Astrocyte (in vitro differentiated cells and primary cell): ENCODE results near the gene POLE4. TPM values are rescaled to one million over a fixed set of nuclear protein-coding genes. Genes with fewer than 3 reads are reported as not detected.

Experiments
- DNase-seq: peaks from one replicate; pipeline ENCODE4 v3.0.0-alpha.2; 2010; ENCODE audit warnings: low read depth
- FAIRE-seq: peaks from 2 replicates; lab custom pipeline; 2011; peaks lifted over from hg19 to GRCh38; lab: Jason Lieb, UNC
- H2AFZ ChIP-seq: 2 replicates; pipeline ENCODE4 v1.6.0; 2012; ENCODE audit warnings: low read depth, low read length, inconsistent platforms
- H3K27ac ChIP-seq: 2 replicates; pipeline ENCODE4 v1.5.1; 2011; ENCODE audit warnings: low read depth, low read length, inconsistent platforms
- H3K27me3 ChIP-seq: 2 replicates; pipeline ENCODE4 v1.6.0; 2011; ENCODE audit warnings: low read length, inconsistent platforms; ENCODE audit not compliant: insufficient read depth
- H3K36me3 ChIP-seq: 2 replicates; pipeline ENCODE4 v1.5.1; 2011; ENCODE audit warnings: low read length, inconsistent platforms; ENCODE audit not compliant: insufficient read depth
- H3K4me1 ChIP-seq: 2 replicates; pipeline ENCODE4 v1.5.1; 2011; ENCODE audit warnings: low read length, inconsistent platforms; ENCODE audit not compliant: insufficient read depth
- H3K4me2 ChIP-seq: 2 replicates; pipeline ENCODE4 v1.6.0; 2012; ENCODE audit warnings: low read length, inconsistent platforms
- H3K4me3 ChIP-seq: 2 replicates; pipeline ENCODE4 v1.5.1; 2011; ENCODE audit warnings: low read depth, mild to moderate bottlenecking, low read length, inconsistent platforms; ENCODE audit not compliant: insufficient read depth
- H3K79me2 ChIP-seq: 2 replicates; pipeline ENCODE4 v1.6.0; 2012; ENCODE audit warnings: mild to moderate bottlenecking, low read length, inconsistent platforms; ENCODE audit not compliant: insufficient read depth
- H3K9ac ChIP-seq: 2 replicates; pipeline ENCODE4 v1.6.0; 2012; ENCODE audit warnings: mild to moderate bottlenecking, low read length, inconsistent platforms
- H3K9me3 ChIP-seq: 2 replicates; pipeline ENCODE4 v1.5.1; 2012; ENCODE audit warnings: low read depth, mild to moderate bottlenecking, low read length, inconsistent platforms; ENCODE audit not compliant: insufficient read depth
- H4K20me1 ChIP-seq: 2 replicates; pipeline ENCODE4 v1.6.0; 2012; ENCODE audit warnings: low read length, inconsistent platforms; ENCODE audit not compliant: insufficient read depth
- H3K27ac Mint-ChIP-seq: one replicate; pipeline ENCODE4 v1.8.0; 2021; ENCODE audit warnings: mild to moderate bottlenecking, mixed read lengths; ENCODE audit not compliant: unreplicated experiment
- H3K27me3 Mint-ChIP-seq: one replicate; pipeline ENCODE4 v1.8.0; 2021; ENCODE audit warnings: low read depth, mixed read lengths; ENCODE audit not compliant: unreplicated experiment
- H3K36me3 Mint-ChIP-seq: one replicate; pipeline ENCODE4 v1.8.0; 2021; ENCODE audit warnings: low read depth, mixed read lengths; ENCODE audit not compliant: unreplicated experiment
- H3K4me1 Mint-ChIP-seq: one replicate; pipeline ENCODE4 v1.8.0; 2021; ENCODE audit warnings: low read depth, mixed read lengths; ENCODE audit not compliant: unreplicated experiment
- H3K4me3 Mint-ChIP-seq: one replicate; pipeline ENCODE4 v1.8.0; 2021; ENCODE audit warnings: mild to moderate bottlenecking, moderate library complexity, mixed read lengths; ENCODE audit not compliant: unreplicated experiment
- H3K9me3 Mint-ChIP-seq: one replicate; pipeline ENCODE4 v1.8.0; 2021; ENCODE audit warnings: mild to moderate bottlenecking, mixed read lengths; ENCODE audit not compliant: unreplicated experiment
- CTCF ChIP-seq: IDR thresholded peaks from 2 replicates; pipeline ENCODE4 v1.5.1; 2011; ENCODE audit warnings: low read depth, mild to moderate bottlenecking, inconsistent platforms, low read length, moderate library complexity; ENCODE audit not compliant: insufficient read depth
- EZH2 ChIP-seq: IDR thresholded peaks from 2 replicates; pipeline ENCODE4 v1.6.1; 2012; ENCODE audit warnings: mild to moderate bottlenecking, low read length, inconsistent platforms; ENCODE audit not compliant: insufficient read depth
- total RNA-seq: library from RNA; stranded (reverse); gene quantifications from 2 replicates; pipeline ENCODE4 v1.2.1, GENCODE V29; 2021

The POLE4 gene
- total RNA-seq, 1 donor from 2014 or later = 57.2 TPM

- Histone ChIP-seq H3K4me3 (no peak overlapping the region), H3K79me2 (no peaks in the 10 kb centered on the region), H3K4me2 (no peak overlapping the region), H3K4me1 (no peaks in the 10 kb centered on the region), H4K20me1 (no peaks in the 10 kb centered on the region), H3K36me3 (no peaks in the 10 kb centered on the region), H3K9me3 (no peaks in the 10 kb centered on the region), H3K27me3 (no peaks in the 10 kb centered on the region), H3K9ac (no peak overlapping the region), H2AFZ (no peak overlapping the region), H3K27ac (no peak overlapping the region)
- TF ChIP-seq CTCF (no peak), EZH2 (no peak)
- Mint-ChIP-seq H3K27ac (no peak overlapping the region), H3K4me3 (no peak overlapping the region), H3K27me3 (no peaks in the 10 kb centered on the region), H3K36me3 (no peaks in the 10 kb centered on the region), H3K4me1 (no peaks in the 10 kb centered on the region), H3K9me3 (no peaks in the 10 kb centered on the region)
- DNase-seq (no peak), FAIRE-seq (no peak)
These were observed 21.4 kb downstream of the POLE4 start for GRCh38 chr2:74979844-74980243.

GRCh38 chr2:74982577-74982976 is 24.1 kb downstream of the POLE4 start:
- DNase-seq = no peak
- H3K9ac ChIP-seq = no peak overlapping the region
- Mint-ChIP-seq H3K9me3 (no peaks in the 10 kb centered on the region), H3K27ac (no peak overlapping the region), H3K36me3 (no peaks in the 10 kb centered on the region), H3K4me1 (peaks cover 3% of the 10 kb centered on the region), H3K27me3 (no peaks in the 10 kb centered on the region), H3K4me3 (no peak overlapping the region)
- no peak for TF ChIP-seq CTCF
- TF ChIP-seq EZH2 = no peak
- no peaks in the 10 kb centered on the region for H4K20me1 ChIP-seq
- no peaks in the 10 kb centered on the region for H3K36me3 ChIP-seq
- H3K79me2 ChIP-seq = no peaks in the 10 kb centered on the region
- no peak overlapping the region for H3K27ac ChIP-seq
- FAIRE-seq = no peak
- no peak overlapping the region for H3K4me3 ChIP-seq
- no peak overlapping the region for H2AFZ ChIP-seq
- no peak overlapping the region for H3K4me2 ChIP-seq
- H3K9me3 ChIP-seq = no peaks in the 10 kb centered on the region
- no peaks in the 10 kb centered on the region for H3K27me3 ChIP-seq
- no peaks in the 10 kb centered on the region for H3K4me1 ChIP-seq

- no peaks in the 10 kb centered on the region for H3K4me1 ChIP-seq
- no peaks in the 10 kb centered on the region for H3K36me3 Mint-ChIP-seq
- no peaks in the 10 kb centered on the region for H3K27me3 Mint-ChIP-seq
- peaks cover 3% of the 10 kb centered on the region for H3K4me1 Mint-ChIP-seq
- no peaks in the 10 kb centered on the region for H3K79me2 ChIP-seq
- H3K4me3 ChIP-seq = no peak overlapping the region
- no peaks in the 10 kb centered on the region for H4K20me1 ChIP-seq
- H3K27ac Mint-ChIP-seq = no peak overlapping the region
- no peak overlapping the region for H2AFZ ChIP-seq
- H3K9ac ChIP-seq = no peak overlapping the region
- no peak for TF ChIP-seq CTCF
- no peak for TF ChIP-seq EZH2
- FAIRE-seq = no peak
- no peak overlapping the region for H3K27ac ChIP-seq
- H3K4me2 ChIP-seq = no peak overlapping the region
- H3K9me3 Mint-ChIP-seq = no peaks in the 10 kb centered on the region
- no peaks in the 10 kb centered on the region for H3K36me3 ChIP-seq
- no peak overlapping the region for H3K4me3 Mint-ChIP-seq
- H3K9me3 ChIP-seq = no peaks in the 10 kb centered on the region
- H3K27me3 ChIP-seq = no peaks in the 10 kb centered on the region
- no peak for DNase-seq
These were observed 25.4 kb downstream of the POLE4 start for GRCh38 chr2:74983631-74984392.
